ENCODE measurements around the gene PCDHA1.

PCDHA1 gene

GRCh38 chr5:140986117-140986521 lies 200.2 kb downstream of the PCDHA1 start:
- Histone ChIP-seq H3K4me2 (ENCODE audit: low read depth, low read length, poor library complexity, severe bottlenecking) (no peak overlapping the region), H3K9me3 (ENCODE audit: insufficient read depth, low read depth, low read length) (no peaks in the 10 kb centered on the region), H3K36me3 (ENCODE audit: insufficient read depth, low read length) (no peaks in the 10 kb centered on the region), H3K4me1 (ENCODE audit: insufficient read depth, low read length, poor library complexity, severe bottlenecking) (no peaks in the 10 kb centered on the region), H2AFZ (ENCODE audit: low read length) (no peak overlapping the region), H3K27me3 (ENCODE audit: insufficient read depth, low read length, poor library complexity, severe bottlenecking) (no peaks in the 10 kb centered on the region), H3K9me2 (replicated peaks; ENCODE audit: low read depth, low read length) (no peaks in the 10 kb centered on the region), H3F3A (ENCODE audit: low read depth) (no peaks in the 10 kb centered on the region), H4K20me1 (ENCODE audit: insufficient read depth, low read length, poor library complexity, severe bottlenecking) (no peaks in the 10 kb centered on the region), H3K79me2 (ENCODE audit: insufficient read depth, low read length) (no peaks in the 10 kb centered on the region), H3K9ac (ENCODE audit: low read depth, low read length, poor library complexity, severe bottlenecking) (no peak overlapping the region), H3K4me3 (ENCODE audit: low read length, poor library complexity, severe bottlenecking) (no peak overlapping the region)
- no peak for TF ChIP-seq EZH2phosphoT487 (IDR thresholded peaks at IDR 0.05; ENCODE audit: borderline replicate concordance)
- TF ChIP-seq, protein P1, sequence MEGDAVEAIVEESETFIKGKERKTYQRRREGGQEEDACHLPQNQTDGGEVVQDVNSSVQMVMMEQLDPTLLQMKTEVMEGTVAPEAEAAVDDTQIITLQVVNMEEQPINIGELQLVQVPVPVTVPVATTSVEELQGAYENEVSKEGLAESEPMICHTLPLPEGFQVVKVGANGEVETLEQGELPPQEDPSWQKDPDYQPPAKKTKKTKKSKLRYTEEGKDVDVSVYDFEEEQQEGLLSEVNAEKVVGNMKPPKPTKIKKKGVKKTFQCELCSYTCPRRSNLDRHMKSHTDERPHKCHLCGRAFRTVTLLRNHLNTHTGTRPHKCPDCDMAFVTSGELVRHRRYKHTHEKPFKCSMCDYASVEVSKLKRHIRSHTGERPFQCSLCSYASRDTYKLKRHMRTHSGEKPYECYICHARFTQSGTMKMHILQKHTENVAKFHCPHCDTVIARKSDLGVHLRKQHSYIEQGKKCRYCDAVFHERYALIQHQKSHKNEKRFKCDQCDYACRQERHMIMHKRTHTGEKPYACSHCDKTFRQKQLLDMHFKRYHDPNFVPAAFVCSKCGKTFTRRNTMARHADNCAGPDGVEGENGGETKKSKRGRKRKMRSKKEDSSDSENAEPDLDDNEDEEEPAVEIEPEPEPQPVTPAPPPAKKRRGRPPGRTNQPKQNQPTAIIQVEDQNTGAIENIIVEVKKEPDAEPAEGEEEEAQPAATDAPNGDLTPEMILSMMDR (conservative IDR thresholded peaks at IDR 0.05; ENCODE audit: low read length) = no peak

DNA sequence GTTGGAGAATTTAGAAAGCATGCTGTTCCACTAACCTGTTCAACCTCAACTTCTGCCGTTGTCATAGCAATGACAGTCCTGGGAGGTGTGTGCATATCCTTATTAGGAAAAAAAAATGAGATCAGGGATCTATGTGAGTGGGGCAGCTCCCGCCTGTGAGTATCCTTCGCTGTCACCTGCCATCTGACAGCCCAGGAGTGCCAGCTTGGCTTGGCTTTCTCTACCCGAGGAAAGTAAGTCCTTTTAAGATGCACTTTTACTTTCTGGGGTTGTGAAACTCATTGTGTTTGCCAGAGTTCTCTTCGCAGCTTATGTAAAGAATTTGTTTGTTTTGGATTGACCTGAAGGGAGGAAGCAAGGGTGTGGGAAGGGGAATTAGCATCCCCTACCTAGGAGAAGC lies 202.2 kb downstream of the PCDHA1 start:
- no peaks in the 10 kb centered on the region for H3F3A ChIP-seq (ENCODE audit: low read depth)
- H3K4me1 ChIP-seq (ENCODE audit: insufficient read depth, low read length, poor library complexity, severe bottlenecking) = no peaks in the 10 kb centered on the region
- H3K4me3 ChIP-seq (ENCODE audit: low read length, poor library complexity, severe bottlenecking) = no peak overlapping the region
- no peaks in the 10 kb centered on the region for H3K9me2 ChIP-seq (replicated peaks; ENCODE audit: low read depth, low read length)
- no peaks in the 10 kb centered on the region for H3K27me3 ChIP-seq (ENCODE audit: insufficient read depth, low read length, poor library complexity, severe bottlenecking)
- no peaks in the 10 kb centered on the region for H3K9me3 ChIP-seq (ENCODE audit: insufficient read depth, low read depth, low read length)
- no peak overlapping the region for H3K4me2 ChIP-seq (ENCODE audit: low read depth, low read length, poor library complexity, severe bottlenecking)
- TF ChIP-seq EZH2phosphoT487 (IDR thresholded peaks at IDR 0.05; ENCODE audit: borderline replicate concordance) = no peak
- TF ChIP-seq, protein P1 (conservative IDR thresholded peaks at IDR 0.05; ENCODE audit: low read length) = no peak
- H3K79me2 ChIP-seq (ENCODE audit: insufficient read depth, low read length) = no peaks in the 10 kb centered on the region
- H3K36me3 ChIP-seq (ENCODE audit: insufficient read depth, low read length) = no peaks in the 10 kb centered on the region
- no peak overlapping the region for H3K9ac ChIP-seq (ENCODE audit: low read depth, low read length, poor library complexity, severe bottlenecking)
- no peak overlapping the region for H2AFZ ChIP-seq (ENCODE audit: low read length)
- H4K20me1 ChIP-seq (ENCODE audit: insufficient read depth, low read length, poor library complexity, severe bottlenecking) = no peaks in the 10 kb centered on the region

GRCh38 chr5:140988608-140989007 lies 202.7 kb downstream of the PCDHA1 start:
- H3K9me2 ChIP-seq (replicated peaks; ENCODE audit: low read depth, low read length) = no peaks in the 10 kb centered on the region
- no peaks in the 10 kb centered on the region for H3K27me3 ChIP-seq (ENCODE audit: insufficient read depth, low read length, poor library complexity, severe bottlenecking)
- H3F3A ChIP-seq (ENCODE audit: low read depth) = no peaks in the 10 kb centered on the region
- no peak overlapping the region for H3K9ac ChIP-seq (ENCODE audit: low read depth, low read length, poor library complexity, severe bottlenecking)
- H3K36me3 ChIP-seq (ENCODE audit: insufficient read depth, low read length) = no peaks in the 10 kb centered on the region
- no peaks in the 10 kb centered on the region for H3K79me2 ChIP-seq (ENCODE audit: insufficient read depth, low read length)
- no peaks in the 10 kb centered on the region for H4K20me1 ChIP-seq (ENCODE audit: insufficient read depth, low read length, poor library complexity, severe bottlenecking)
- TF ChIP-seq, protein P1 (conservative IDR thresholded peaks at IDR 0.05; ENCODE audit: low read length) = no peak
- TF ChIP-seq EZH2phosphoT487 (IDR thresholded peaks at IDR 0.05; ENCODE audit: borderline replicate concordance) = no peak
- H3K4me1 ChIP-seq (ENCODE audit: insufficient read depth, low read length, poor library complexity, severe bottlenecking) = no peaks in the 10 kb centered on the region
- no peak overlapping the region for H3K4me2 ChIP-seq (ENCODE audit: low read depth, low read length, poor library complexity, severe bottlenecking)
- H3K4me3 ChIP-seq (ENCODE audit: low read length, poor library complexity, severe bottlenecking) = no peak overlapping the region
- H2AFZ ChIP-seq (ENCODE audit: low read length) = no peak overlapping the region
- H3K9me3 ChIP-seq (ENCODE audit: insufficient read depth, low read depth, low read length) = no peaks in the 10 kb centered on the region

Measured in Loucy (cell line).